T-helper 2 cell treated with Interferon-gamma antibody and Interleukin-4, amounts not matched to agents 5 μg/mL and 100 μg/mL, for 36 hours (primary cell): Measurements from ENCODE around the gene WNK4.

Source experiments
- DNase-seq: peaks from one replicate; pipeline ENCODE4 v3.0.0; 2021; ENCODE audit warnings: low spot score
- H3K27ac Mint-ChIP-seq: one replicate; pipeline ENCODE4 v1.8.0; 2021; ENCODE audit warnings: mild to moderate bottlenecking, mixed read lengths
- H3K27me3 Mint-ChIP-seq: one replicate; pipeline ENCODE4 v1.8.0; 2021; ENCODE audit warnings: low read depth, mixed read lengths
- H3K36me3 Mint-ChIP-seq: one replicate; pipeline ENCODE4 v1.8.0; 2021; ENCODE audit warnings: low read depth, mixed read lengths
- H3K4me1 Mint-ChIP-seq: one replicate; pipeline ENCODE4 v1.8.0; 2021; ENCODE audit warnings: low read depth, mixed read lengths
- H3K4me3 Mint-ChIP-seq: one replicate; pipeline ENCODE4 v1.8.0; 2022; ENCODE audit warnings: mild to moderate bottlenecking, moderate library complexity, mixed read lengths
- H3K9me3 Mint-ChIP-seq: one replicate; pipeline ENCODE4 v1.8.0; 2021; ENCODE audit warnings: mixed read lengths

The WNK4 gene

DNA sequence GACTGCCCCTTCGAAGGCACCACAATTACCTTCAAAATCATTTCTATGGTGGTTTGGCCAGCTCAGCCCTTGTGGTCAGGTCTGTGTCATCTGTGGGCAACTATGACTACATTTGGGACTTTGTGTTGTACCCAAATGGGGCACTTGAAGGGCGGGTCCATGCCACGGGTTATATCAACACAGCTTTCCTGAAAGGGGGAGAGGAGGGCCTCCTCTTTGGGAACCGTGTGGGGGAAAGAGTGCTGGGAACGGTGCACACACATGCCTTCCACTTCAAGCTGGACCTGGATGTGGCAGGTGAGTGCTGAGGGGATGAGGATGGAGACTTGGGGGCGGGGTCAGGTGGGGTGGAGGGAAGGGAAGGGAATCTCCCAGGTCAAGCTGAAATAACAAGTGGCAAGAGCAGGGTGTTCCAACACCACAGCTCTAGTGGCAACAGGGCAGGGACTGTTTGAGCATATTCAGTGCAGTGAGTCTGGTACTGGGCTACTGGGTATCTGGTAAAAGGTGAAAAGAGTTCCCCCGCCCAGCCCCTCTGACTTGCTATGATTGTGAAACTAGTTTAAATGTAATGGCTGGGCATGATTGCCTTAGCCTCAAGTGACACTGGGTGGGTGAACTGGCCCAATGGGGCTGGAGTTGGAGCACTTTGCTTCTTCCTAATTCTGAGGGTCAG, 65.6 kb downstream of the WNK4 start:
- peak overlapping the region; percentile 46 for H3K27ac Mint-ChIP-seq
- peaks cover 26% of the 10 kb centered on the region for H3K36me3 Mint-ChIP-seq
- peak; percentile 68 for DNase-seq
- H3K4me1 Mint-ChIP-seq: peaks cover 6% of the 10 kb centered on the region
- H3K27me3 Mint-ChIP-seq: no peaks in the 10 kb centered on the region
- H3K4me3 Mint-ChIP-seq: no peak overlapping the region
- no peaks in the 10 kb centered on the region for H3K9me3 Mint-ChIP-seq
